ENCODE data around the gene MUS81. TPM values are rescaled to one million over a fixed set of nuclear protein-coding genes. Genes with fewer than 3 reads are reported as not detected.

MUS81 gene
- total RNA-seq, 1 donor from 2014 or later = 68.5 TPM

GRCh38 chr11:65880844-65881421, 20.7 kb downstream of the MUS81 start:
- Mint-ChIP-seq H3K27me3 (ENCODE audit: unreplicated experiment) (no peaks in the 10 kb centered on the region), H3K36me3 (ENCODE audit: unreplicated experiment) (peaks cover 18% of the 10 kb centered on the region), H3K4me3 (ENCODE audit: unreplicated experiment) (no peak overlapping the region), H3K4me1 (ENCODE audit: unreplicated experiment) (peaks cover 5% of the 10 kb centered on the region), H3K9me3 (ENCODE audit: unreplicated experiment) (no peaks in the 10 kb centered on the region), H3K27ac (ENCODE audit: unreplicated experiment) (no peak overlapping the region)
- no peak for DNase-seq (ENCODE audit: extremely low spot score, unreplicated experiment)
- no peak for TF ChIP-seq CTCF (IDR thresholded peaks at IDR 0.05)

- Mint-ChIP-seq H3K36me3 (ENCODE audit: unreplicated experiment) (peaks cover 23% of the 10 kb centered on the region), H3K27me3 (ENCODE audit: unreplicated experiment) (no peaks in the 10 kb centered on the region), H3K4me3 (ENCODE audit: unreplicated experiment) (no peak overlapping the region), H3K27ac (ENCODE audit: unreplicated experiment) (no peak overlapping the region), H3K4me1 (ENCODE audit: unreplicated experiment) (peaks cover 16% of the 10 kb centered on the region), H3K9me3 (ENCODE audit: unreplicated experiment) (no peaks in the 10 kb centered on the region)
- no peak for DNase-seq (ENCODE audit: extremely low spot score, unreplicated experiment)
- TF ChIP-seq CTCF (IDR thresholded peaks at IDR 0.05) = no peak
These were observed 22.2 kb downstream of the MUS81 start for GRCh38 chr11:65882120-65883057.

DNA sequence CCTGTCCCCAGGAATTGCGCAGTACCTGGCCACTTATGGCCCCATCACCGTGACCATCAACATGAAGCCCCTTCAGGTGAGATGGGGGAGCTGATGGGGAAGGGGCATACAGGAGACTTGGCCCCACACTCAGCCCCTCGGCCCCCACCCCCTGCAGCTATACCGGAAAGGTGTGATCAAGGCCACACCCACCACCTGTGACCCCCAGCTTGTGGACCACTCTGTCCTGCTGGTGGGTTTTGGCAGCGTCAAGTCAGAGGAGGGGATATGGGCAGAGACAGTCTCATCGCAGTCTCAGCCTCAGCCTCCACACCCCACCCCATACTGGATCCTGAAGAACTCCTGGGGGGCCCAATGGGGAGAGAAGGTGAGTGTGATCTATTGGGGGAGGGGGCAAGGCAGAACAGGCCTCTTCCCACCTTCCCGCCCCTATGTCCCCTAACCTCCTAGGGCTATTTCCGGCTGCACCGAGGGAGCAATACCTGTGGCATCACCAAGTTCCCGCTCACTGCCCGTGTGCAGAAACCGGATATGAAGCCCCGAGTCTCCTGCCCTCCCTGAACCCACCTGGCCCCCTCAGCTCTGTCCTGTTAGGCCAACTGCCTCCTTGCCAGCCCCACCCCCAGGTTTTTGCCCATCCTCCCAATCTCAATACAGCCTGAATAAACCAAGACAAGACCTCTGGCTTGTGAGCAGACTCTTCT, 23.0 kb downstream of the MUS81 start:
- Mint-ChIP-seq H3K4me3 (ENCODE audit: unreplicated experiment) (no peak overlapping the region), H3K27ac (ENCODE audit: unreplicated experiment) (no peak overlapping the region), H3K9me3 (ENCODE audit: unreplicated experiment) (no peaks in the 10 kb centered on the region), H3K36me3 (ENCODE audit: unreplicated experiment) (peaks cover 23% of the 10 kb centered on the region), H3K27me3 (ENCODE audit: unreplicated experiment) (no peaks in the 10 kb centered on the region), H3K4me1 (ENCODE audit: unreplicated experiment) (peaks cover 23% of the 10 kb centered on the region)
- DNase-seq (ENCODE audit: extremely low spot score, unreplicated experiment) = no peak
- TF ChIP-seq CTCF (IDR thresholded peaks at IDR 0.05) = no peak

- H3K27ac Mint-ChIP-seq (ENCODE audit: unreplicated experiment) = peak overlapping the region; percentile 82
- no peak overlapping the region for H3K4me3 Mint-ChIP-seq (ENCODE audit: unreplicated experiment)
- no peaks in the 10 kb centered on the region for H3K9me3 Mint-ChIP-seq (ENCODE audit: unreplicated experiment)
- peaks cover 23% of the 10 kb centered on the region for H3K36me3 Mint-ChIP-seq (ENCODE audit: unreplicated experiment)
- DNase-seq (ENCODE audit: extremely low spot score, unreplicated experiment) = no peak
- H3K4me1 Mint-ChIP-seq (ENCODE audit: unreplicated experiment) = peaks cover 29% of the 10 kb centered on the region
- no peak for TF ChIP-seq CTCF (IDR thresholded peaks at IDR 0.05)
- H3K27me3 Mint-ChIP-seq (ENCODE audit: unreplicated experiment) = no peaks in the 10 kb centered on the region
These were observed 23.8 kb downstream of the MUS81 start for GRCh38 chr11:65883786-65884715.

Measured in osteocyte (in vitro differentiated cells).